M059J (cell line): ENCODE data around the gene HDAC4. TPM values are rescaled to one million over a fixed set of nuclear protein-coding genes. Genes with fewer than 3 reads are reported as not detected.
A peak's percentile ranks its signal among the peaks of the same experiment; 100 is the strongest.

Experiments
- DNase-seq: peaks from one replicate; pipeline ENCODE4 v3.0.0-alpha.2; 2012; ENCODE audit warnings: low read depth
- total RNA-seq: library from RNA; depleted of rRNA; stranded (reverse); fragments of >200 nt; shearing (Covaris generic); gene quantifications from 2 replicates; pipeline ENCODE4 v1.2.3, GENCODE V29; 2014

Gene HDAC4
- total RNA-seq, 1 experiment from 2014 or later, result 3.9 TPM

DNA sequence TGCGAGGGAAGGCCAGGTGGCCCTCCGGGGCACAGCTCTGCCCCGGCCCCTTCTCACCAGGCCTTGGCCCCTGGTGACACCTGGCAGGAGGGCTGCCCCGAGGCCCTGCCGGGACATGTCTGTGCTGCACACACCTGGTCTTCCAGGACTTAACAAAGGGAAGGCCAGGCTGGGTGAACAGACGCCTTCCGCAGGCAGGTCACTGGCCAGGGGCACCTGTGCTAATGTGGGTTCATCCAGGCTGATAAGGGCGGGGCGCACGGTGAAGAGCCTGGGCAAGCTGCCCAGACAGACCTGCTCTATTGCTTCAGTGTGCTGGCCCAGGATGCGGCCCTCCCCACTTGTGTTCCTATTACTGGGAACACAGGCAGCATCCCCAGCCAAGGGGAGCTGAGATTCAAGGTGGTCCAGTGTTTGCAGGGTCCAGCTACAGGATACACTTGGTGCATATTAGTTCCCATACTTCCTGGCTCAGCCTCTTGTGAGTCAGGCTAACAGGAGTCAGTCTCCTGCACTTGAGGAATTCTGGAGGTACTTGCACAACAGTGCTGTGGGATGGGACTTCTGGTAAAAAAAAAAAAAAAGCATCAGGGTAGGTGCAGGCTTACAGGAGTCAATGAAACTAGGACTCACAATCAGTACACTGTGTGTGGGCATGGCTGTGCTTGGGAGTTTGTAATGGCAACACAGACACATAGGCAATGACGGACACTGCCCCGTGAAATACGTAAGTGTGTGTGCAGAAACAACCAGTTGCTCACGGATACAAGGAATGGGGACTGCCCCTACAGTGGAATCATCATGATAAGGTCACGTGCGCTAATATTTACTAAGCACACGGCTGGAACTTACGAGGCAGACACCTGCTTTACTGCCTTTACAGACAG lies 291.5 kb downstream of the HDAC4 start:
- no peak for DNase-seq

- DNase-seq, result no peak
These were observed 292.4 kb downstream of the HDAC4 start for GRCh38 chr2:239108459-239108858.

DNA sequence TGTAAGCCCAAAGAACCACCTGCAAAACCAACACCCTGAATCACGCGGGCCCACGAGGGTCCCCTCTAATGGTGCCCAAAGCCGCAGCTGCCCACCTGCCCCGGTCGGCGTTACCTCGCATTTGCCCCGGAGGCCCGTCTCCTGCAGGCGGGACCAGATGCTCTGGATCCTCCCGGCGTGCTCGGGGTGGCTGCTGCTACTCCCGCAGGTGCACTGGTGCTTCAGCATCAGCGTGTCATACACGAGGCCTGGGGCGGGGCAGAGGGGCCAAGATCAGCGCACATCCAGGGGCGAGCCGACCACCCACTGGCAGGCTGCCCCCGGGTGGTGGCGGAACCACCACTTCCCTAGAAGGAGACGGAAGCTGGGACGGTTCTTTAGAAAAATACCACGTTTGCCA lies 292.9 kb downstream of the HDAC4 start:
- DNase-seq, result no peak

- no peak for DNase-seq
These were observed 293.9 kb downstream of the HDAC4 start for GRCh38 chr2:239106966-239107365.

GRCh38 chr2:239106314-239106908 lies 294.4 kb downstream of the HDAC4 start:
- DNase-seq, result peak; percentile 40

GRCh38 chr2:239105234-239105633 lies 295.6 kb downstream of the HDAC4 start:
- DNase-seq, result no peak

- no peak for DNase-seq
These were observed 296.0 kb downstream of the HDAC4 start for GRCh38 chr2:239104800-239105199.

GRCh38 chr2:239103125-239104098 lies 297.4 kb downstream of the HDAC4 start:
- no peak for DNase-seq

DNA sequence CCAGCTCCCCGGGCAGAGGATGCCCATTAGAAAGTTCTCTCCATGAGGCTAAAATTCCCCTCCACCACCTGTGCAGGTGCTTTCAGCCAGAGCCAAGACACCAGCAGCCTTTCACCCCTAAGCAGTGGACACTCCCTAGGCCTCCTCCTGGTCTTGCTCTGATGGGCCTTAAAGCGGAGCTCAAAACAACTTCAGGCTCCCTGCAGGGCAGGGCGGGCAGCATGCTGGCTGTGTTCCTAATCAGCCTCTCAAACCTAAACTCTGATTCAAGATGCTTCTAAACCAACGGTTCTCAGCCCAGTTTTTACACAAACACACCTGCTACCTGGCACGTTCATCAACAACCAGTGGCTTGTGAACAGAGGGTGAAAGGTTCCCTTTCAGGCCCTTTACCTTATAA lies 298.6 kb downstream of the HDAC4 start:
- DNase-seq, result no peak

DNA sequence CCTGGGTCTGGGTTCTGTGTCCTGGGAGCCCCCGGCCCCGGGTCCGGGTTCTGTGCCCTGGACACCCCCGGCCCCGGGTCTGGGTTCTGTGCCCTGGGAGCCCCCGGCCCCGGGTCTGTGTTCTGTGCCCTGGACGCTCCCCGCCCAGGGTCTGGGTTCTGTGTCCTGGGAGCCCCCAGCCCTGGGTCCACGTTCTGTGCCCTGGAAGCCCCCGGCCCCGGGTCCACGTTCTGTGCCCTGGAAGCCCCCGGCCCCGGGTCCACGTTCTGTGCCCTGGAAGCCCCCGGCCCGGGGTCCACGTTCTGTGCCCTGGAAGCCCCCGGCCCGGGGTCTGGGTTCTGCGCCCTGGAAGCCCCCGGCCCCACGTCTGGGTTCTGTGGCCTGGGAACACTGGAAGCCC lies 299.0 kb downstream of the HDAC4 start:
- DNase-seq, result no peak

DNA sequence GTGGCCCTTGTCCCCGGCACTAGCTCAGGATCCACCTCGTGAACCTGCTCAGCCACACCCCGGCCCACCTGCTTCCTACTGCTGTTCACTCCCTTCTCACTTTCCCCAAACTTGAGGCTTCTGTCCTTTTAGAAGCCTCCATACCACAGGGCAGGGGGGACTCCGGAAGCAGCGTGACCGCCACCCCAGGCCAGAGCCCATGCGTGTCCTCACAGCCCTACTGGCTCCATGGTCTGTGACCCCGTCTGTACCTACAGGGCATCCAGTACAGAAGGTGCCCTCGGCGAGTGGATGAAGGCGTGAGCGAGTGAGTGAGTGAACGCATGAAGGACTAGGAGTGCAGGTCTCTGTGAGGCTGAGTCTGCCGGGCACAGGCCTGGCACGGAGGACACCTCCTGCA lies 299.7 kb downstream of the HDAC4 start:
- no peak for DNase-seq

- DNase-seq, result no peak
These were observed 301.3 kb downstream of the HDAC4 start for GRCh38 chr2:239099474-239099873.

DNA sequence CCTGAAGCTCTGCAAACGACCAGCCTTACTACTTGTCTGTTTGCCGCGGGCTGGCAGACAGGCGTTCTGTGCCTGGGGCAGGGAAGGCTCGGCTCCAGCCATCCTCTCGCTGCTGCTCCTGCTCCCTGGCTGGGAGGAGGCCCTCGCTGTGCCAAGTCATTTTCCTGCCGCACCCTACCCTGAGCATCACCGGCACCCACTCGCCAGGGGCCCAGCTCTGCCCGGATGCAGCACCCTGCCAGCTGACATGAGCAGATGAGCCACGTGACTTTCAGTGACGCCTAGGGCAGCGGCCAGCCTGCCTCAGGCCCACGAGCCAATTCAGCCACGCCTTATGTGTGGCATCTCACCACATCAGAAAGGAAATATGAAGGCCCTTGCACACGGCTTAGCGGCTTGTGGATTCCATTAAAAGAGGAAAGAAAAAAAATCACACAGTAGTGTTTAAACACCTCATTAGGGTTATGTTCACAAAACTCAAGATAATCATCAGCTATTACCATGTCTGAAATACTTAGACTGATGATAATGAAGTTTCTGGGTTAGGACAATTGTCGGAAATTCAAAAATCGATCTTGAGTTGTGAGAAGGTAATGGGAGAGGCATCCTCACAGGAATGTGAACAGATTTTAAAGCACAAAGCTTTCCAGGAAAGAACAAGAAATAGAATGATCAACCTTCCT lies 302.4 kb downstream of the HDAC4 start:
- DNase-seq, result no peak

- DNase-seq, result no peak
These were observed 303.5 kb downstream of the HDAC4 start for GRCh38 chr2:239097428-239097696.

- no peak for DNase-seq
These were observed 304.0 kb downstream of the HDAC4 start for GRCh38 chr2:239096676-239097427.

GRCh38 chr2:239095460-239096081 lies 305.2 kb downstream of the HDAC4 start:
- DNase-seq, result no peak

DNA sequence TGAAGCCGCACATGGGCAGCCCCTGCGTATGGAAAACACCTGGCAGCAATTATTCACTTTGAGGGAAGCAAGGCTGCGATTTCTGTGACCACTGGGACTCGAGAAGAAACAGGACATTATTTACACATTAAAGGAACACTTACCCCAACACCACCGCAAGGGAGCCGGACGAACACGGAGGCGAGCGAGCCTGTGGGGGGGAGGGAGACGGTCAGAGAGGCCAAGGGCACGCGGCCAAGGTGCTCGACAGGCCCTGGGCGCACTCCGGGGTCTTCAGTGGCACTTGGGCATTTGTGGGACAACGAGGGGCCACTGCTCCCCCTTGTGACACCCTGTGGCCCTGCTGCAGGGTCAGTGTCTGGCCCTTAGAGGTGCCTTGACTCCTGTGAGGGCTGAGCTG lies 306.0 kb downstream of the HDAC4 start:
- DNase-seq, result no peak

GRCh38 chr2:239093952-239094351 lies 306.9 kb downstream of the HDAC4 start:
- no peak for DNase-seq

DNA sequence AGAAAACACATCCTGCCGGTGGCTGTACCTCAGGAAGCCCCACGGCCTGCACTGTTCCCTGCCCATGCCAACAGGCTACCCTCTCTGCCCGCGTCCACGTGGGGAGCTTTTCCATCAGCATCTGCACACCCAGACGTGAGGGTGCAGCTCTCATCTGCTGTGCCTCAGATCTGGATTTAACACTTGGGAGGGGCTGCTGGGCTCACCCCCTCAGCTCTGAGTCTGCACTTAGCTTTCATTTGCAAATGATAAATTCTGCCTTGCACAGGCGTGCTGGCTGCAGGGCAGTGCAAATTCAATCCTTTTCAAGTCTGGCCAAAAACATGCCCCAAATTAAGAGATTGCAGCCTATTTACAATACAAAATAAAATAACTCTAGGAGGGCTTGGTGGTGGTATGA lies 307.3 kb downstream of the HDAC4 start:
- DNase-seq, result no peak

GRCh38 chr2:239092571-239093294 lies 308.1 kb downstream of the HDAC4 start:
- DNase-seq, result no peak
